Measurements from ENCODE around the gene TAF3.

Gene TAF3

DNA sequence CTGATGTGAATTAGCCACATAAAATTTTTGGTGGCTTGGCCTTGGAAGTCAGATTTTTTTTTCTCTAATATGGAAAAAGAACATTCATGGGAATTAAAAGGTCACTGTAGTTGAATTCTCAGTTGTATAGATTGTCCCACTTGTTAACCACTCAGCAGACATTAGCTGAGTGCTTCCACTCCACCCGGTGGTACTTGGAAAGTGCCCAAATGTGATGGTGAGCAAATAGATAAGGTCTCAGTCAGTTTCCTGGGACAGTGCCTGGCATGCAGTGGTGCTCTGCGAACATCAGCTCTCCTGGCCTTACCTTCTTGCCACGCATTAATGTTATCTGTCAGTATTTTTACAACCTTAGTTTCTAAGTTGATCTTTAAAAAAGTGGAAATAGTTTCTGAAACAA lies 28.9 kb upstream of the TAF3 start:
- no peak for TF ChIP-seq SPI1 (IDR thresholded peaks at IDR 0.05; ENCODE audit: low read depth, low read length)
- TF ChIP-seq TAF1 (IDR thresholded peaks at IDR 0.05; ENCODE audit: low read depth, low read length), result no peak
- no peak for TF ChIP-seq POU2F2 (IDR thresholded peaks at IDR 0.05; ENCODE audit: low read depth, low read length)
- no peak for TF ChIP-seq PAX5 (IDR thresholded peaks at IDR 0.05; ENCODE audit: insufficient read depth, low read length, severe bottlenecking)
- no peak for TF ChIP-seq POLR2AphosphoS5 (IDR thresholded peaks at IDR 0.05; ENCODE audit: low read depth, low read length)
- no peak for TF ChIP-seq POLR2A (IDR thresholded peaks at IDR 0.05; ENCODE audit: low read depth, low read length)
- no peak for DNase-seq (ENCODE audit: insufficient read length, low spot score)
- no peak for FAIRE-seq

DNA sequence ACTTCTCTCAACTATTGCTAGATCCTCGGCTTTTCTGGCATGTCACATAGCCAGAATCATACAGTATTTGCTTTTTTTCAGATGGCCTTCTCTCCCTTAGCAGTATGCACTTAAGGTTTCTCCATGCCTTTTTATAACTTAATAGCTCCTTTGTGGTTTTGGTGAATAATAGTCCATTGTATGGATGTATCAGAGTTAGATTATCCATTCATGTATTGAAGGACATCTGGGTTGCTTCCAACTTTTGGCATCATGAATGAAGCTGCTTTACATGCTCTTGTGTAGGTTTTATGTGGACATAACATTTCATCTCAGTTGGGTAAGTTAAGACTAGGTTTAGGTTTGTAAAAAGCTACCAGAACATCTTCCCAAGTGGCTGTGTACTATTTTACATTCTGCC lies 25.8 kb upstream of the TAF3 start:
- no peak for DNase-seq (ENCODE audit: insufficient read length, low spot score)

DNA sequence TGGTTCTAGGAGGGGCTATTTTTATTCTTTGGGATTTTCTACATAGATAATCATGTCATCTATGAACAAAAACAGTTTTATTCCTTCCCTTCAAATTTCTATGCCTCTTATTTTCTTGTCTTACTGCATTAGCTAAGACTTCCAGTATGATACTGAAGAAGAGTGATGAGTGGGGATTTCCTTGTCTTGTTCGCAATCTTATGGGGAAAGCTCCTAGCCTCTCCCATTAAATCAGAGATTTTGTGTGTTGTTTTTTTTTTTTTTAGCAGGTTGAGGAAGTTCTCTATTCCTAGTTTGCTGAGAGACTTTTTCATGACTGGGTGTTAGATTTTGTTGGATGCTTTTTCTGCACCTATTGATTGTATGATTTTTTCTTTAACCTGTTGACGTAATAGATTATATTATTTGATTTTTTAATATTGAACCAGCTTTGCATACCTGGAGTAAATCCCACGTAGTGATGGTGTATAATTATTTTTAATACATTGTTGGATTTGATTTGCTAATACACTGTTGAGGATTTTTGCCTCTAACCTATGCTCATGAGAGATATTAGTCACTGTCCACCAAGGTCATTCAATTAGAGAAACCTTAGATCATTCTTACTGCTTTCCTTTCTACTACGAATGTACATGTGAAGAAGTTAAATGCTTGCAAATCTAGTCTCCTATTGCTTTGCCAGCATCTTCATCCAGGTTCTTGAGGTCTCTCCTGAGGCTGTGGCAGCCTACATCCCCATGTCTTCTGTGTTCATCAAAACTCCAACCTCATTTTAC lies 23.9 kb upstream of the TAF3 start:
- no peak for DNase-seq (ENCODE audit: insufficient read length, low spot score)
- no peak for FAIRE-seq
- TF ChIP-seq POU2F2 (IDR thresholded peaks at IDR 0.05; ENCODE audit: low read depth, low read length) (no peak), POLR2A (IDR thresholded peaks at IDR 0.05; ENCODE audit: low read depth, low read length) (no peak), PAX5 (IDR thresholded peaks at IDR 0.05; ENCODE audit: insufficient read depth, low read length, severe bottlenecking) (no peak), SPI1 (IDR thresholded peaks at IDR 0.05; ENCODE audit: low read depth, low read length) (no peak)

More for the DNA sequence above, 25.8 kb upstream of the TAF3 start:
- TF ChIP-seq POLR2A (IDR thresholded peaks at IDR 0.05; ENCODE audit: low read depth, low read length) (no peak), TAF1 (IDR thresholded peaks at IDR 0.05; ENCODE audit: low read depth, low read length) (no peak), SPI1 (IDR thresholded peaks at IDR 0.05; ENCODE audit: low read depth, low read length) (no peak), PAX5 (IDR thresholded peaks at IDR 0.05; ENCODE audit: insufficient read depth, low read length, severe bottlenecking) (no peak), POU2F2 (IDR thresholded peaks at IDR 0.05; ENCODE audit: low read depth, low read length) (no peak), POLR2AphosphoS5 (IDR thresholded peaks at IDR 0.05; ENCODE audit: low read depth, low read length) (no peak)
- FAIRE-seq, result no peak

DNA sequence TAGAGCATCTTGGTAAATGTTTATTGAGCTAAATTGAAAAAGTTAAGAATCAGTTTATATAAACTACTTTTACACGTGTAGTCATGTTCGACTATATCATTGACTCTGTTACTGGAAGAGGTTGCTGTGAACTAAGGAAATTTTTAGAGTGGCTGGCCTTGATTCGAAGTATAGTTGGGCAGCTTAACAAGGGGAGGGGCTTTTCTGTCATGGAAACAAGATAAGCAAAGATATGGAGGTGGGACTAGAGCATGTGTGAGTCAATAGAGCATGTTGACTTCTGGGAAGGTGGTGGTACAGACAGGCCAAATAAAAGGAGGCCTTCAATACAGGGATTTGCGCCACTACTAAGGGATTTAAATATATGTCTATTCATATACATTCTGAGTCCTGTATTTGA lies 22.7 kb upstream of the TAF3 start:
- FAIRE-seq, result no peak
- DNase-seq (ENCODE audit: insufficient read length, low spot score), result no peak
- no peak for TF ChIP-seq POLR2A (IDR thresholded peaks at IDR 0.05; ENCODE audit: low read depth, low read length)
- TF ChIP-seq POLR2AphosphoS5 (IDR thresholded peaks at IDR 0.05; ENCODE audit: low read depth, low read length), result no peak
- TF ChIP-seq PAX5 (IDR thresholded peaks at IDR 0.05; ENCODE audit: insufficient read depth, low read length, severe bottlenecking), result no peak
- no peak for TF ChIP-seq SPI1 (IDR thresholded peaks at IDR 0.05; ENCODE audit: low read depth, low read length)
- no peak for TF ChIP-seq POU2F2 (IDR thresholded peaks at IDR 0.05; ENCODE audit: low read depth, low read length)
- TF ChIP-seq TAF1 (IDR thresholded peaks at IDR 0.05; ENCODE audit: low read depth, low read length), result no peak

DNA sequence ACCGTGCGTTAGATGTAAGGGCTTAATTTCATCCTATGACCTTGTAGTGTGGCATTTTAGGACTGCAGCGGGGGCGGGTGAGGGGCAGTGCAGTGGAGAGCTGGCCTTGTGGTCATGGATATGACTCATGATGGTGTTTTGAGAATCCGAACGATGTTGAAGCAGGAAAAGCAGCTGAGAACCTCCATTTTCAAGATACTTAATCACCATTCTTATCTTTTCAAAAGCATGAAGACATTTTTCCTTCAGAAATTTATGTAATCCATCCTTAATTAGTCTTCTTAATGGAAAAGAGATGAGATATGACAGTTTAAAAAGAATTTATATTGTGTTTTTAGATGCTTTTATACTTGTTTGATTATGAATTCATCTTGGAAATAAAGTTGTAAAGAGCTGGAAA lies 20.7 kb upstream of the TAF3 start:
- FAIRE-seq (no peak), DNase-seq (ENCODE audit: insufficient read length, low spot score) (no peak)
- TF ChIP-seq POLR2AphosphoS5 (IDR thresholded peaks at IDR 0.05; ENCODE audit: low read depth, low read length), result no peak
- TF ChIP-seq SPI1 (IDR thresholded peaks at IDR 0.05; ENCODE audit: low read depth, low read length), result no peak
- no peak for TF ChIP-seq POU2F2 (IDR thresholded peaks at IDR 0.05; ENCODE audit: low read depth, low read length)
- no peak for TF ChIP-seq TAF1 (IDR thresholded peaks at IDR 0.05; ENCODE audit: low read depth, low read length)
- no peak for TF ChIP-seq POLR2A (IDR thresholded peaks at IDR 0.05; ENCODE audit: low read depth, low read length)
- TF ChIP-seq PAX5 (IDR thresholded peaks at IDR 0.05; ENCODE audit: insufficient read depth, low read length, severe bottlenecking), result no peak

DNA sequence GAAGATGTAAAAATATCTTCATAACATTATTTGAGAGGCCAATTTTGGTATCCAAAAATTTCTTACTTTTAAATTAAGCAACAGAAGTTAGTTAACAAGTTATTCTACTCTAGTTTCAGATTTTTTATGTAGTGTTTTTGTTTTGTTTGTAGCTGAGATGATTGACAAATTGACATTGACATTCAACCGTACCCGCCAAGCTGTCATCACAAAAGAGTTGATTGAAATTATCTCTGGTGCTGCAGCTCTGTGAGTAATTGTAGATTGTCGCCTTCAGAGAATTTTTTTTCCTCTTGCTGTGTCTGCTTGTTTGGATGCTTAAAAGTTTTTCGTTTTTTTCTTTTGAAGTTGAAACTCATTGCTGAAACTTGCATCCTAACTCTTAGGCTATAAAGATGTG lies 15.7 kb upstream of the TAF3 start:
- DNase-seq (ENCODE audit: insufficient read length, low spot score) (no peak), FAIRE-seq (no peak)
- TF ChIP-seq SPI1 (IDR thresholded peaks at IDR 0.05; ENCODE audit: low read depth, low read length), result no peak
- no peak for TF ChIP-seq PAX5 (IDR thresholded peaks at IDR 0.05; ENCODE audit: insufficient read depth, low read length, severe bottlenecking)
- TF ChIP-seq POLR2AphosphoS5 (IDR thresholded peaks at IDR 0.05; ENCODE audit: low read depth, low read length), result no peak
- TF ChIP-seq TAF1 (IDR thresholded peaks at IDR 0.05; ENCODE audit: low read depth, low read length), result no peak
- TF ChIP-seq POU2F2 (IDR thresholded peaks at IDR 0.05; ENCODE audit: low read depth, low read length), result no peak
- no peak for TF ChIP-seq POLR2A (IDR thresholded peaks at IDR 0.05; ENCODE audit: low read depth, low read length)

DNA sequence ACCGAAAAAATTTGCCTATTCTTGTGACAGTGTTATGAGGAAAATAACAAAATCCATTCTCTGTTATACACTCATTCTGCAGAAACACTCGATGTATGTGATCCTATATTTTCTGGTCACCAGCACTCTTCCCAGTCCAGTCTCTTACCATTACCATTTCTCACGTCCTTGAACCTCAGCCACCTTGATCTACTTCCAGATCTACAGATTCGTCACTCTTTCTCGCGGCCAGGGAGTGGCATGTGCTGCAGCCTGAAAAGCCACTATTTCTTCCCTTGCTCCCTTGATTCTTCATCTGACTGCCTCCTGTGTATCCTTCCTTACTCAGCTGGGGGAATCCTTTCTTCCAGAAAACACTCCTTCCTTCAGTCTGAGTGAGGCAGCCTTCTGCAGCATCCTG lies 14.1 kb upstream of the TAF3 start:
- FAIRE-seq (no peak), DNase-seq (ENCODE audit: insufficient read length, low spot score) (no peak)
- TF ChIP-seq TAF1 (IDR thresholded peaks at IDR 0.05; ENCODE audit: low read depth, low read length), result no peak
- no peak for TF ChIP-seq PAX5 (IDR thresholded peaks at IDR 0.05; ENCODE audit: insufficient read depth, low read length, severe bottlenecking)
- no peak for TF ChIP-seq SPI1 (IDR thresholded peaks at IDR 0.05; ENCODE audit: low read depth, low read length)
- TF ChIP-seq POLR2AphosphoS5 (IDR thresholded peaks at IDR 0.05; ENCODE audit: low read depth, low read length), result no peak
- no peak for TF ChIP-seq POLR2A (IDR thresholded peaks at IDR 0.05; ENCODE audit: low read depth, low read length)
- no peak for TF ChIP-seq POU2F2 (IDR thresholded peaks at IDR 0.05; ENCODE audit: low read depth, low read length)

DNA sequence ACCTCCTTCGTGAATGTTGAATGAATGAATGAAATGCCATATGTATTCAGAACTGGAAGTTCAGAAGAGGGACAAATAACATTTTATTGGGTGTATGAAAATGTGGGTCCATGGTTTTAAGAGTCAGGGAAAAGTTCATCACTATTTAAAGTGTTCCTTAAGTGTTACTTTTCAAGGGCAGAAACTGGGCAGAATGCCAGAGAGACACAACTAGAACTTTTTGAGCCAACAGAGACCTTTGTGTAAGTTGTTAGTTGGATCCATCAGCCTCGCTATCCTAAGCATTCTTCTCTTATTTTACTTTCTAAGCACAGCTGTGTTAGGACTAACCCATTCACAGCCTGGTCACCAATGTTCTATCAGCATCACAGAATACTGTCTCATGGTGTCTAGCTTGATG lies 13.6 kb upstream of the TAF3 start:
- FAIRE-seq (no peak), DNase-seq (ENCODE audit: insufficient read length, low spot score) (no peak)
- TF ChIP-seq SPI1 (IDR thresholded peaks at IDR 0.05; ENCODE audit: low read depth, low read length) (no peak), POU2F2 (IDR thresholded peaks at IDR 0.05; ENCODE audit: low read depth, low read length) (no peak), POLR2A (IDR thresholded peaks at IDR 0.05; ENCODE audit: low read depth, low read length) (no peak), POLR2AphosphoS5 (IDR thresholded peaks at IDR 0.05; ENCODE audit: low read depth, low read length) (no peak), TAF1 (IDR thresholded peaks at IDR 0.05; ENCODE audit: low read depth, low read length) (no peak), PAX5 (IDR thresholded peaks at IDR 0.05; ENCODE audit: insufficient read depth, low read length, severe bottlenecking) (no peak)

DNA sequence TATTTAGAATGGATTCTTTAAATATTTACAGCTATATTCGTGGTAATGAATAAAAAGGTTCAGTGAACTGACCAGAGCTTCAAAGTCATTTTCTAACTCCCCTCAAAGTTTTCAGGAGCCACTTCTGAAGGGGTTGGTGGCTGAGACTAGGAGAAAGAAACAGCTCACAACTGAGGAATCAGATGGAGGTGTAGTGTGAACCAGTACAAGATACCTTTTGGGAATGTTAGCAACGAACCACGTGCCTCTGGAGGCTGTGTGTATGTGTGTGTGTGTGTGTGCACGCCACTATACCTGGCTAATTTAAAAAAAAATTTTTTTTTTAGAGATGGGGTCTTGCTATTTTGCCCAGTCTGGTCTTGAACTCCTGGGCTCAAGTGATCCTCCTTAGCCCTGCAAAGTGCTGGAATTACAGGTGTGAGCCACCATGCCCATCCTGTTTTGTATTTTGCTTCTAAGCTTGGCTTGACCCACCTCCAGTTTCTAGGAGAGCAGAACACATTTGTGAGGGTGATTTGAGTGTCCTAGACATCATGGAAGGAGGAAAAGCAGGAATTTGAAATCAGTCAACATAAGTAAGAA lies 9.5 kb upstream of the TAF3 start:
- TF ChIP-seq TAF1 (IDR thresholded peaks at IDR 0.05; ENCODE audit: low read depth, low read length) (no peak), POU2F2 (IDR thresholded peaks at IDR 0.05; ENCODE audit: low read depth, low read length) (no peak), PAX5 (IDR thresholded peaks at IDR 0.05; ENCODE audit: insufficient read depth, low read length, severe bottlenecking) (no peak), POLR2AphosphoS5 (IDR thresholded peaks at IDR 0.05; ENCODE audit: low read depth, low read length) (no peak; the same call in 1 of the 2 replicates), POLR2A (IDR thresholded peaks at IDR 0.05; ENCODE audit: low read depth, low read length) (no peak), SPI1 (IDR thresholded peaks at IDR 0.05; ENCODE audit: low read depth, low read length) (no peak)
- DNase-seq (ENCODE audit: insufficient read length, low spot score) (no peak), FAIRE-seq (no peak)
